ENCODE measurements around the gene ACACA.

ACACA gene

GRCh38 chr17:37340804-37341203 lies 65.8 kb downstream of the ACACA start:
- DNase-seq = no peak

- no peak for DNase-seq
Measured at GRCh38 chr17:37339321-37339720, 67.3 kb downstream of the ACACA start.

DNA sequence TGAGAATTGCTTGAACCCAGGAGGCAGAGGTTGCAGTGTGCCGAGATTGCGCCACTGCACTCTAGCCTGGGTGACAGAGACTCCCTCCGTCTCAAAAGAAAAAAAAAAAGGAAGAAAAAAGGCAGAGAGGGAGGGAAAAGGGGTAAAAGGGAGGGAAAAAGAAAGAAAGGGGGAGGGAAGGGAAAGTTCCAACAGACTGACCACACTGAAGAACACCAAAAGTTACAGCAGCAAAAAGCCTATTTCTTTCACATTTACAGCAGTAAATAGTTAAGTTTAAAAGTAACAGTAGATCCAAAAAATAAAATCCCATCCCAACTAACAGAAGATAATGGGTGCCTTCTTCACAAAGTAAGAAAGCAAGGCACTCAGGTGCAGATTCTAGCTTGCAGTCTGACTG lies 67.8 kb downstream of the ACACA start:
- no peak for DNase-seq

- no peak for DNase-seq
Measured at GRCh38 chr17:37327341-37328090, 79.1 kb downstream of the ACACA start.

DNA sequence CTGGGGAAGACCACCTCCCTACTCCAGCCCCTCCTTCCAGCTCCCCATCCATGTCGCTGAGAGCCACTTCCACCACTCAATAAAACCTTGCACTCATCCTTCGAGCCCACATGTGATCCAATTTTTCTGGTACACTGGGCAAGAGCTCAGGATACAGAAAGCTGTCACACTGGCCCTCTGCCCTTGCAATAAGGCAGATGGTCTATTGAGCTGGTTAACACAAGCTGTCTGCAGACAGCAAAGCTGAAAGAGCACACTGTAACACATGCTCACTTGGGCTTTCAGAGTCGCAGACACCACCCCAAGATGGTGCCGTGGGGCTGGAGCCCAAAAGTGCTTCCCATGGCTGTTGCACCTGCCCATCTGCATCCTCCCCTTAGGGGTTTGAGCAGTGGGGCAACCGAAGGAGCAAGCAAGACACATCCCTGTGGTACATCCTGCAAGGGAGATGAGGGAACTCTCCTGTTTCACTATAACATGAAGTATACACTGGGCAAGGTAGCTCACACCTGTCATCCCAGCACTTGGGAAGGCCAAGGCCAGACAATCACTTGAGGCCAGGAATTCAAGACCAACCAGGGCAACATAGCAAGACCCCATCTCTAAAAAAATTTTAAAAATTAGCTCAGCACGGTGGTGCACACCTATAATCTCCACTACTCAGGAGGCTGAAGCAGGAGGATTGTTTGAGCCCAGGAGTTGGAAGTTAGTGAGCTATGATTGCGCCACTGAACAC lies 83.6 kb downstream of the ACACA start:
- DNase-seq = no peak

DNA sequence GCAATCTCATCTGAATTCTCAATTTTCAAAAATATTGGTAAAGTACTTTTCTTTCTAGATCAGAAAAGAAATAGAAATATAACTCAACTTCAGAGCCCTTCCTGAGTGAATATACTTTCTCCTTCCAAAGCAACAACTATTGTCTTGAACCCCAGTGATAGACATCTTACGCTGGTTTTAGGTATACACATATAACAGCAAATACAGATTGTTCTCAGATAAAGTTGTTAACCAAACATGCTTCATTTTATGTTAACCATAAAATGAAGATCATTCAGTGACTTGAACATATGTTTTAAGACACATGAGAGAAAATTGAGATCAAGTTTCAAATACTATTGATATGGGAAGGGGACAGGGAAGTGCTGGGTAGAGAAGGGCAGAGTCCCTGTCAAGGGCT lies 84.5 kb downstream of the ACACA start:
- no peak for DNase-seq

DNA sequence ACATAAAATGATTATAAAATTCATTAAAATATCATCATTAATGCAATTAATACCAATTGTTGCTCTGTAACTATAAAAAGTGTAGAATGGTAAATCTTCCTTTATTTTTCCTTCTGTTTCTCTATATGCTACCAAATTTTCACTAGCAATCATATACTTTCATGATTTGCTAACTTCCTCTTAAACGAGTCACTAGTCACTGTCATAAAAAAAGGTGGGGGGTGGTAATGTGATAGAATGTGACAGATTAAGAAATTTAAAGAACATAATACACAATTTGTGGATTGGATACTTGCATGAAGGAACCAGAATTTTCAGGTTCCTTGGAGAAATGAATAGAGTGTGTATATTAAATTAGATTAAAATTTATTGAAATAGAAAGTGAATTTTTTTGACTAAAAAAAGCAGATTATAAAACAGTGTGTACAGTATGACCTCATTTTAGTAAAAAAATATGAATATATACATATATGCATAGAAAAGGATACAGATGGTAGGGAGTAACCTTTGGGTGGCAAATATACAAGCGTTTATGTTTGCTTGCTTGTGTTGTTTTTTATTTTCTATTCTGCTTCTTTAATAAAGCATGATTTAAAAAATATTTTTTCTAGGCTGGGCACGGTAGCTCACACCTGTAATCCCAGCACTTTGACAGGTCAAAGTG lies 87.6 kb downstream of the ACACA start:
- no peak for DNase-seq

- DNase-seq = no peak
Measured at GRCh38 chr17:37317867-37318266, 88.8 kb downstream of the ACACA start.

DNA sequence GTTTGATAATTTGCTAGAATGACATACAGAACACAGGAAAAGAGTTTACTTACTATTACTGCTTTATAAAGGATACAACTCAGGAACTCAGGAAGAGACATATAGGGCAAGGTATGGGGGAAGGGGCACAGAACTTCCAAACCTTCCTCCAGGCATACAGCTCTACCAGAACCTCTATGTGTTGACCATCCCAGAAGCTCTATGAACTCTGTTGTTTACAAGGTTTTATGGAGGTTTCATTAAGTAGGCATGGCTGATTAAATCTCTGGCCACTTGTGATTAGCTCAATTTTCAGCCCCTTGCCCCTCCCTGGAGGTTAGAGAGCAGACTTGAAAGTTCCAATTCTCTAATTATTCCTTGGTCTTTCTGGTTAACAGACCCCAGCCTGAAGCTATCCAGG lies 91.0 kb downstream of the ACACA start:
- DNase-seq = no peak

- no peak for DNase-seq
Measured at GRCh38 chr17:37312137-37312923, 94.3 kb downstream of the ACACA start.

DNA sequence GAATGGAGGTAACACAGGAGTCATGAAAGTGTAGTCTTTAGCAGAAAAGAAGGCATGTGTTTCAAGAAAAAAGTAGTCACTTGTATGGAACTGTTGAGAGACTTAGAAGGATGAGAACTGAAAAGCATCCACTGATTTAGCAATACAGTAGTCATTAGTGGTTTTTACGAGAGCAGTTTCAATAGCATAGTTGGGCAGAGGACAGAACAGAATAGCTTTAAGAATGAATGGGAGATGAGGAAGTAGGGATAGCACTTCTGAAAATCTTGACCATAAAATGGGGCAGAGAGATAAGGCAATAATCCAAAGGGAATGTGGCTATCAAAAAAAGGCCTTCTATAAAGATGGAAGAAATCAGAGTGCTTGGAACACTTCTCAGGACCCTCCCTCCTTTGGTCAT lies 95.7 kb downstream of the ACACA start:
- DNase-seq = no peak

GRCh38 chr17:37309051-37309450 lies 97.6 kb downstream of the ACACA start:
- DNase-seq = no peak

- DNase-seq = no peak
Measured at GRCh38 chr17:37305406-37305905, 101.2 kb downstream of the ACACA start.

- no peak for DNase-seq
Measured at GRCh38 chr17:37301288-37301687, 105.3 kb downstream of the ACACA start.

DNA sequence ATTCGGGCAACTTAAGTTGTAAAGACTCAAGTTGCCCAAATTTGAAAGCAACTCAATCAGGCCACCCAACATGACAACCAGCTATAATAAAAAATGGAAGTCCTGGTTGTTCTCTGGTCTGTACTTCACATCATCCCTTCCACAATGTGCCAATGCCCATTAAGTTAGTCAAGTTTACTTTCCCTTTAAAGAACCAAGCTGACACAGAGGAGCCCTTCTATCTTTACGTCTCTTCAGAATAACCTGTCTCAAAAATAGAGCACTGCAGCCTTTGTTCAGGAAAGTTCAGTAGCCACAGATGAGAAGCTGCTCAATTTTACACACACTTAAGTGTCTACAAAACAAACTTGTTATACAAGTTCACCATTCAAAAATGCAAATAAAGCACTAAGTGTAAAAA lies 106.0 kb downstream of the ACACA start:
- no peak for DNase-seq

DNA sequence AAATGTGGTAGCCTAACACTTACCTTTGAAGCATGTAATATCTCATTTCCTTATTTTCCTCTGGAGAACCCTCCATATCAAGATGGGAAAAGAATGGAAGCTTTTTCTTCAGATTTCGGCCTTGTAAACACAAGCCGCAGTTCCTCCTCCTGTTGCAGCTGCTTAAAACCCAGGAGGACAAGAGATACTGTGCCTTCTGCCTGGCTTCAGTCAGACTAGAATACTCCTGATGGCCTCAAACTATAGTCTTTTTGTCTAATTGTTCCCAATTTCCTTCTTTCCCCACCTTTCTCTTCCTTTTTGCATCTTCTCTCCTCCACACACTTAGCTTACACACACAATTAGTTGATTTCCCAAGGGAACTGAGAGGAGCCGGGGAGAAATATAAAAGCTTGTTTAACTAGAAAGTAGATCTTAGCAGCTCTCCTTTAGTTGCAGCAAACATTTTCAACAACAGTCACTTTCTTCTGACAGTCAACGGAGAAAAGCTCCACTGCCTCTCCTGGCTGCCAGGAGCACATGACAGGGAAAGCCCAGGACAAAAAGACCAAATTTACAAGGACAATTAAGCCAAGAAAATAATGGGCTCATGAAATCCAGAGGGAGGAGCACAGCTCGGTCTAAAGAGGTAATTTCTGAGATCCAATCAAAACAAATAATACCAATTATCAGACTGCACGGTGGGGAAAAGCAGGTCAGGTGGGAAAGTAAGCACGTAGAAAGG lies 107.2 kb downstream of the ACACA start:
- DNase-seq = no peak

- no peak for DNase-seq
Measured at GRCh38 chr17:37295888-37296287, 110.7 kb downstream of the ACACA start.

- no peak for DNase-seq
Measured at GRCh38 chr17:37294888-37295287, 111.7 kb downstream of the ACACA start.

GRCh38 chr17:37293770-37294169 lies 112.9 kb downstream of the ACACA start:
- DNase-seq = no peak

DNA sequence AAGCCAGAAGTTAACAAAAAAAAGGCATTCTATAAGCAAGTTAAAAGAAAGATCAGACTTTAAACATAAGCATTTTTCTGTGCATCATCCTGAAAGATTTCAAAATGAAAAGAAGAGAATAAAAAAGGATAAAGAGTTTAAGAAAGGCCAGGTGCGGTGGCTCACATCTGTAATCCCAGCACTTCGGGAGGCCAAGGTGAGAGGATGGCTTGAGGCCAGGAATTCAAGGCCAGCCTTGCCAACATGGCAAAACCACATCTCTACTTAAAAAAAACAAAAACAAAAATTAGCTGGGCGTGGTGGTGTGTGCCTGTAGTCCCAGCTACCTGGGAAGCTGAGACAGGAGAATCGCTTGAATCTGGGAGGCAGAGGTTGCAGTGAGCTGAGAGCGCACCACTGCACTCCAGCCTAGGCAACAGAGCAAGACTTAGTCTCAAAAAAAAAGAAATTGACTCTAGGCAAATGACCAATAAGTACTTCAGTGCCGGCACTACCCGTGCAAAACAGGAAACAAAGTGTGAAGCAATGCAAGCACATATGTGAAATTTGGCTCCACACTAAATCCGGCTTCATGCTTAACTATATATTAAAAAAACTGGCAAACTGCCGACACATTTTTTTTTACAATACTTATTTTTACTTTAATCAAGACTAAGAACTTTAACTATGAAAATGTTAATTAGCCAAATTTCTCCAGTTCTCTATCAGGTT lies 114.1 kb downstream of the ACACA start:
- no peak for DNase-seq

DNA sequence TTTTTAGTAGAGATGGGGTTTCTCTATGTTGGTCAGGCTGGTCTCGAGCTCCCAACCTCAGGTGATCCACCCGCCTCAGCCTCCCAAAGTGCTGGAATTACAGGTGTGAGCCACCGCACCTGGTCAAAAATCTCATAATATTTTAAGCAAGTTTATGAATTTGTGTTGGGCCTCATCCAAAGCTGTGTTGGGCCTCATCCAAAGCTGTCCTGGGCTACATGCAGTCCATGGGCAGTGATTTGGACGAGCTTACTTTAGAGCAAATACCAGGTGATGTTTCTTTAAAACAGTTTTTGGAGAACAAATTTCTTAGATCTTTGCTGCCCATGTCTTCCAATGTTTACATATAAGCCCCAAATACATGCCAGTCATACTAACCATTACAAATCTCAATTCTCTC lies 115.3 kb downstream of the ACACA start:
- DNase-seq = no peak

- no peak for DNase-seq
Measured at GRCh38 chr17:37286430-37286829, 120.2 kb downstream of the ACACA start.

Measured in stimulated activated CD4-positive, alpha-beta T cell treated with anti-CD3 and anti-CD28 coated beads, Interleukin-15, amount 100 ng/mL, for 24 hours (primary cell).